ENCODE data around the gene CHMP4A.

DNA sequence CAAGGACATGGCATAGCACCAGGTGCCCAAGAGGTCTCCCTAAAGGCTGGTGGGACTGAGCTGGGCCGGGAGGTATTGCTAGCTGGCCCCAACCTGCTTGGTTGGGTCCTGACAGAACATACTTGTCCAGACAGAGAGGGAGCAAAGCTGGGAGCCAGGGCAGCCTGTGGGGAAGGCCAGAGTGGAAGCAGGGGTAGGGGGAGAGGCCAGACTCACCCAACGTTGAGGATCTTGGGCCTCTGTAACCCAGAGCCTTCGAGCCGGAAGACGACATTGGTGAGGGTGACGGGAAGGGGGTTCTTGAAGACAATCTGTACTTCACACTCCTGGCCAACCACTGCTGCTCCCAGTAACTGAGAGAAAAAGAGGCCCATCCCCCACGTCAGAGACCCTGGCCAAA is 40.6 kb upstream of the CHMP4A start:
- TF ChIP-seq, protein P1, sequence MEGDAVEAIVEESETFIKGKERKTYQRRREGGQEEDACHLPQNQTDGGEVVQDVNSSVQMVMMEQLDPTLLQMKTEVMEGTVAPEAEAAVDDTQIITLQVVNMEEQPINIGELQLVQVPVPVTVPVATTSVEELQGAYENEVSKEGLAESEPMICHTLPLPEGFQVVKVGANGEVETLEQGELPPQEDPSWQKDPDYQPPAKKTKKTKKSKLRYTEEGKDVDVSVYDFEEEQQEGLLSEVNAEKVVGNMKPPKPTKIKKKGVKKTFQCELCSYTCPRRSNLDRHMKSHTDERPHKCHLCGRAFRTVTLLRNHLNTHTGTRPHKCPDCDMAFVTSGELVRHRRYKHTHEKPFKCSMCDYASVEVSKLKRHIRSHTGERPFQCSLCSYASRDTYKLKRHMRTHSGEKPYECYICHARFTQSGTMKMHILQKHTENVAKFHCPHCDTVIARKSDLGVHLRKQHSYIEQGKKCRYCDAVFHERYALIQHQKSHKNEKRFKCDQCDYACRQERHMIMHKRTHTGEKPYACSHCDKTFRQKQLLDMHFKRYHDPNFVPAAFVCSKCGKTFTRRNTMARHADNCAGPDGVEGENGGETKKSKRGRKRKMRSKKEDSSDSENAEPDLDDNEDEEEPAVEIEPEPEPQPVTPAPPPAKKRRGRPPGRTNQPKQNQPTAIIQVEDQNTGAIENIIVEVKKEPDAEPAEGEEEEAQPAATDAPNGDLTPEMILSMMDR (conservative IDR thresholded peaks at IDR 0.05; ENCODE audit: low read depth, low read length): no peak
- TF ChIP-seq EZH2 (IDR thresholded peaks at IDR 0.05; ENCODE audit: borderline replicate concordance, low read depth, low read length, poor library complexity, severe bottlenecking): no peak
